Cerebellar cortex (tissue), 1 donor: ENCODE data around the gene LFNG.
A peak's percentile ranks its signal among the peaks of the same experiment; 100 is the strongest.

ENCODE experiments used
- DNase-seq: peaks from one replicate; pipeline ENCODE4 v3.0.0-alpha.2; 2015; ENCODE audit warnings: low spot score

Gene LFNG

DNA sequence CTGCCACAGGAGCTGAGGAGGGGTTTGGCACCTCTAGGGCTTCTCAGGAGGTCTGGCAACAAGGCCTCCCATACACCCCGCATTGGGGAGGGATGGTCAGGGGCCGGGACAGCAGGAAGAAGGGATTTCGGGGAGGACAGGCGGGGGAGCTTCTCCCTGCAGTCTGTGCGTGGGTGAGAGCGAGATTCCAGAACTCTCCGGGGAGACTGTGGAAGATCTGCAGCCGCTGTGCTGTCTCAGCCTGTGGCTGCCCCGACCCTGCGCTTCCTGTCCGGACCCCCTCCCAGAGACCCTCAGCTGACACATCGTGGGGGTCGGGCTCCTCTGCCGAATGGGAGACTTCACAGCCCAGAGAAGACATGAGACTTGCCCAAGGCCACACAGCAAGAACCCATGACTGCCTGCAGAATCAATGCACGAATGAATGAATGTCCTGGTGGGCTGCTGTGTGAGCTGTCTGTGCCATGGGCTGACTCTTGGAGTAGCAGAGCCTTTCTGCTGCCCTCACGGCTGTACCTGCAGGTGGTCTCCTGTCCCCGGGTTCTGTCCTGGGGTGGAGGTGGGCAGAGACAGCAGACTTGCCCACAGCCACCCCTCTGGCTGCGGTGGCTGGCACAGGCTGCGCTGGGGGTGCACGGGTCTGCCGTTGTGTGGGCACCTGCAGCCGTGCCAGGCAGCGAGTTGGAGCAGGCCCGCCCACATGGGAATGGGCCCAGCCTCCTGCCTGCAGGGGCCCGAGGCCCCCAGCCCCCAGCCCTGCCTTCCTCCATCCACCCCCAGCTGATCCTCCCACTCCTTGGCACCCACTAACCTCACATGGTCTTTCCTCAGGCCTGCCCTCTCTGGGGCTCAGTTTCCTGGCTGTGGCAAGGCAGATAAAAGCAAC, 16.3 kb upstream of the LFNG start:
- DNase-seq, result no peak

DNA sequence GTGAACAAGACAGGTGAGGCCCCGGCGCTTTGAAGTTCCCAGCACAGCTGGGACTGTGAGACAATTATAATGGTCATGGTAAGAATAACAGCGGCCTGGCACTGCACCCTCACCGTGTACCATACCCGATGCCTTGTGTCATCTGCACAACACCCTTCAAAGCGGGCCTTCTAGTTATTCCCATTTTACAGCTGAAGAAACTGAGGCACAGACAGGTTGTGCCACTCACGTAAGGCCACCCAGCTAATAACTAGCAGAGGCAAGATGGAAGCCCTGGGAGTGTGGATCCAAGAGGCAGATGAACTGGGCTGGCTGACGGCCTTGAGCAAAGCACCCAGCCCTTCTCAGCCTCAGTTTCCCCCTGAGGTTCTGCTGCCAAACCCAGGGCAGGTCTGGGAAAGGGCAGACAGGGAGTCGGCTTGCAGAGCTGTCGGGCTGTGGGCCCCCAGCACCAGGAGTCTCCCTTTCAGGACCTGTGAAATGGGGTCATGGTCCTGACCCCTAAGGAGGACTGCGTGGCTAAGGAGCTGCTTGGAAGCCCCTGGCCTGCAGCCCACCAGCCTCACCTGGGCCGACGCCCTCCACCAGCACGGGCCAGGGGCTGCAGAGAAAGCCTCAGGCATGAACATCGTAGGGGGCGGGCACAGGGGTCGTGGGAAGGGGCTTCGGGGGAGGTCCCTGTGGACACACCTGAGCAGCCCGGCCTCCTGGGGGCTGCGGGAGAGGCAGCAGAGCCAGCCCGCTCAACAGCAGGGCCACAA, 15.3 kb upstream of the LFNG start:
- DNase-seq, result no peak

DNA sequence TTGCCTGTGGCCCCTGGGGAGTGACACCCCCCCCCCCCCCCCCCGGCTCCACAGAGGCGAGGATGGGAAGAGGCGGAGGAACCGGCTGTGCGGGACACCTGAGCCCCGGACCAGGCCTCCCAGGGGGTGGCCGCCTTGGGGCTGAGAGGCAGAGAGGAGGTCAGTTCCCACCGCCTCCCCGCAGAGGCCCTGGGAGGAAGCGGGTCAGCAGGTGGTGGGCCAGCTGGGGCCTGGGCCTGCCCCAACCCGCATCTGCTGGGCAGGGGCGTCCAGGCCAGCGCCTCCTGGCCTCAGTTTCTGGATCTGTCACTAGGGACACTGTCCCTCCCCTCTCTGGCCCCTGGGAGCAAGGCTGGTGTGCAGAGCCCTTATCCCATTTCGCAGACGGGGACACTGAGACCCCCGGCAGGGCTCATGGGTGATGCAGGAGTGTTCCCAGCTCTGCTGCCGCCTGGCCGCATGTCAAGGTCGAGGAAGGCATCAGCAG, 14.6 kb upstream of the LFNG start:
- DNase-seq, result no peak

DNA sequence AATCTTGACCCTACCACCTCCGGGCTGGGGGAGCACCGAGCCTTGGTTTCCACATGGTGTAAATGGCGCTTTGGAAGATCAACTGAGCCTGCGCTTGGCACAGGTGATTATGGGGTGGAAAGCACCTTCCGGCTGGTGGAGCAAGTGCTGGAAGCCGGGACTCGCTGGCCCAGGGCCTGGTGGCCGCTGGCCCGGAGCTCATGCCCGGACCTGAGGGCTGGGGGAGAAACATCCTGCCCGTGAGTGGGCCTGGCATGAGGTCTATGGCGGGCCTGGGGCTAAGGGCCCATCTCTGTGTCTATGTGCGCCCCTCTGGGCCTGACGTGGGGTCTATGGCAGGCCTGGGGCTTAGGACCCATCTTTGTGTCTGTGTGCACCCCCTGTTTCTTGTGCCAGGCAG, 14.2 kb upstream of the LFNG start:
- peak; percentile 39 for DNase-seq

DNA sequence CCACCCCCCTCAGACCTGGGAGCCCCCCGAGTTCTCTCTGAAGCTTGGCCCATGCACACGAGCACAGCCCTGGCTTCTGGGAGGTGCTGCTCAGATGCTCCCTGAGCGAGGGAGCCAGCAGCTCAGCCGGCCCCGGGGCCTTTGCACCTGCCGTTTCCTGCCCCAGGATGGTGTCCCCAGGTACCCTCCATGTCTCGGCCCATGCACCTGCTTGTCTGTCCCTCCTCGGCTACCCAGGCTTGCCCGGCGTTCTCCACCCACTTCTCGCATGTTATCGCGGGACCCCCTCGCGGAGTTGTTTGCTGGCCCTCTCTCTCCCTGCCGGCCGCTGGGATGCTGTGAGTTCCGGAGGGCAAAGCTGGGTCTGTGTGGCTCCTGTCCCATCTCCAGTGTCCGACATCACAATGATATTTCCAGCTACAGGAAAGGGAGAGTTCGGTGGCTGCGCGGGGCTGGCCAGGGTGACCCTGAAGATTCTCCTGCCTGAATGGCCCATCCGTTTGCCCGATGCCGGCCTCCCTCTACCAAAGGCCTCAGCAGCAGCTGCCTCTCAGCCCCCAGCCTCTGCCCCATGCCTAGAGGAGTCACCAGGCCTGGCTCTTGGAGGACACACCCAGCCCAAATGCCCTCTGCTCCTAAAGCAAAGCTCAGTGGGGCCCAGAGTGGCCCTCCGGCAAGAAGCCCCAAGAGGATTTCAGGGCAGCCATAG, 12.2 kb upstream of the LFNG start:
- no peak for DNase-seq

DNA sequence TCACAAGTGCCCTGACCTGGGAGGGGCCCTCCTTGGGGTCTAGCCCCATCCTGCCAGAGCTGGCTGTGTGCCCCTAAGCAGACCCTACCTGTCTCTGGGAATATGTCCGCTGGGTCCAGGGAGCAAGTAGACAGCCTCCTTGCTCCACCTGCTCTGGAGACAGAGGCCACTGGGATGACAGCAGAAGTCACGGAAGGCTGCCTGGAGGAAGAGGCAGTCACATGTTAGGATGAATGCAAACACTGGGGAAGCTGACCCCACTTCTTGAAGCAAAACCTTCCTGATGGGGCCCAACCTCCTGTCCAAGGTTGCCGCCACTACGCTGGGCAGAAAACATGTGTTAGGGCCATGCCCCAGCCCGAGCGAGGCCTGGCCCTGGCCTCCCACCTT, 11.7 kb upstream of the LFNG start:
- DNase-seq, result no peak

DNA sequence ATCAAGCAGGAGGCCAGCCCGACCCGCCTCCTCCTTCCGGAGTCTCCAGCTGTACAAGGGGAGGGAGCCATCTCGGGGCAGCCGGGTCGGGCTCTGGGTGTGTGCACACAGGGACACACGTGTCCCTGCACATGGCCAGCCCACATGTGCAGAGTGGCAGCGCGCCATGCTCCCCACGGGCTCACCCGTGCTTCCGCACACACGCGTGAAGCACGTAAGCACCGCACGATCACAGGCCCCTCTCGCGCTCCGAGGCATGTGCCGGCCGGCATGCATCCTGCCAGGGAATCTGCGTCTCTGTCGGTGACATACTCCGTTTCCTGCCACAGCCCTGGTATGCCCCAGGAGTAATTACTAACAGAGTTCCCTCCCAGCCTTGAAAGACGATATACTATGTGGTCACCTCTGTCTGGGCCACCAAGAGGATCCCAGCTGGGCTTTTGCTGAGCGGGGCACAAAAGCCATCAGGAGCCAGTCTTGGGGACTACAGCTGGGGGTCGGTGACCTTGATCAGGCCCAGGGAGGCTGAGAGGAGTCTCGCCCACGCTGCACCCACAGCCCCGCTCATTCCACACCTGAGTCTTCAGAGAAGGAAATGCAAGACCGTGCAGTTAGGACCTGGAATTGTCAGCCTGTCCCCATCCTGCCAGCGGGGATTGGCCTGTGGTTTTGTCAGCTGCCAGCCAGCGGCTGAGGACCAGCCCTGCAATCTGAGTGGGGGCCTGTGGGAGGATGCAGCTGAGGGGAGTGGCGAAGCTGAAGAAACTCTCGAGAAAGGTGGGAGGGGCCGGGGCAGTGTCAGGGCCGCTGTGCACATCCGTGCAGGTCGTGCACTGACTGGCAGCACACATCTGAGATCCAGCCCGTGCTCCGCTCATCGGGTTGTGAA, 11.0 kb upstream of the LFNG start:
- DNase-seq, result no peak

DNA sequence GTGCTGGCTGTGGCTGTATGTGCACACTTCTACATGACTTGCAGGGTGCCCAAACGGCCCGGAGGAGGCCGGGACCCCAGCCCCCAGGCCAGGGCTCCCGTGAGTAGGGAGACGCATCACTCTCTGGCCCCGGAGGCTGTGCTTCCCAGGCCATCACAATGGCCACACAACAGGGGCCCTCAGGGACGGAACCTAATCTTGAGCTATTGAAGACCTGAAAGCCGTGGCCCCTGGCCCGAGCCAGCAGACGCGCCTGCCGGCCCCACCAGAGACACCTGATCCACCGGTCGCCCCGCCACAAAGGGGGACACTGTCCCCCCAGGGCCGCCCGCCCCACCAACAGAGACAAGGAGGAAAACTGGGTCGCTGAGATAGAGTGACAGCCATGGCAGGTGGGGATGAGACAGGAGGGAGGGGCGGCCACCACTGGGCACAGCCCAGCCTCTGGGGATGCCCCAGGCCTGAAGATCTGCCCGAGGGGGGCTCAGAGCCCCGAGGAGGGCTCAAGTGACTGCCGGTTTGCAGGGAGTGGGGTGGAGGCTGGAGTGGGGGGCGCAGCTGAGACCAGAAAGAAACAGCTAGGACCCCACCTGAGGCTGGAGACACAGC, 10.2 kb upstream of the LFNG start:
- DNase-seq, result no peak

DNA sequence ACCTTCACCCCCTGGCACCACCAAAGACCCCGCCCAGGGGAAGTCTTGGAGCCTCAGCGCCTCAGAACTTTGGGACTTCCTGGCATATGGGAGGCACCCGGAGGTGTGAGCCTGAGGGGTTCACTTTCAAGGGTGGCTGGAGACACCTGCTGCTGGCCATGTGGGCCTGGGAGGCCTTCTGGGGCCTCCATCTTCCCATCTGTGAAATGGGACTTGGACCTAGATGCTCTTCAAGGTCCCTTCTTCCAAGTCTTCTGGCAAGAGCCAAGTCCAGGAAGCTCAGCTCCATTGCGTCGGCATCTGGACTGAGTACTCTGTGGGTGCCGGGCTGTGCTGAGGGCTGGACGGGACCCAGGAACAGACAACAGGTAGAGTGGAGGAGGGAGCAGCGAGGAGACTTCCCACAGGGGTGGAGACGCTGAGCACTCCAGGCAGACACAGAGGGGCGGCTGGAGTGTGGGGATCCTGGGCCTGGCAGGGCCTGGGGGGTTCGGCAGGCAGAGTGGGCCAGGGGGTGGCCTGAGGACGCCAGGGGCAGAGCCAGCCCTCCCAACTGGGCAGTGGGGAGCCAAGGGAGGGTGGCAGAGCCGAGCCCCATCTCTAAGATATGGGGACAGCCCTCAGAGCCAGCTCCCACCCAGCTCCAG, 9.3 kb upstream of the LFNG start:
- DNase-seq, result no peak

DNA sequence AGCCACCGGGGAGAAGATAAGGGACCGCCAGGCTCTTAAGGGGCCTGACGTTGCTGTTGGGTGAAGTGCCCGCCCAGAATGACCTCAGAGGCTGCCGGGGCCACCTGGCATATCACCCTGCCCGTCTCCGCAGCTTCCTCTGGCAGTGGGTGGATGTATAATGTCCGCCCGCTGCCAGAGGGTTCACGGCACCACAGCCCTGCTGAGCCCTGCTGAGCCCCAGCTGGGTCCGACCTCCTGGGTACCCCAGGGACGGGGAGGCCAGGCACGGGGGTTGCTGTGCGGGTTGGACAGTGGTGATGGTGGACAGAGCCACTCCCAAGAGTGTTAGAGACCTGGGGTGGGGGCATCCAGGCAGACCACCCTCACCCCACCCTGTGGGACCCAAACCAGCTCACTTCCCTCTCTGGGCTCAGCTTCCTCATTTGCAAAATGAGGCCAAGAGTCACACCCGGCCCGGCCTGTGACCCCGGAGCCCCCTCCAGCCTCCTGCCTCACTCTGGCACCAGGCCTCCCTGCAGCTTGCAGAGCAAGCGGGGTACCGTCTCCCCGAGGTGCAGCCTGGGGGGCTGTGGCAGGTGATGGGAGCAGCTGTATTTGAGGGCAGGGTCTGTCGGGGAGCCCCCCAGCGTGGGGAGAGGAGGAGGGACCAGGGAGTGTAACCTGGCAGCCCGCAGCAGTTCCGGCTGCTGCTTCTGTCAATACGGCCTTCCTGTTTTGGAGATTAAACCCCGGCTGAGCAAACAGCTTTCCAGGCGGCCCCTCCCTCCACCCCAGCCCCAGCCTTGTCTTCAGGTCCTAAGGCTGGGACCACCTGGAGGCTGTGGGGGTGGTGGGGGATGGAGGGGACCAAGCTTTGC, 8.4 kb upstream of the LFNG start:
- DNase-seq, result no peak

DNA sequence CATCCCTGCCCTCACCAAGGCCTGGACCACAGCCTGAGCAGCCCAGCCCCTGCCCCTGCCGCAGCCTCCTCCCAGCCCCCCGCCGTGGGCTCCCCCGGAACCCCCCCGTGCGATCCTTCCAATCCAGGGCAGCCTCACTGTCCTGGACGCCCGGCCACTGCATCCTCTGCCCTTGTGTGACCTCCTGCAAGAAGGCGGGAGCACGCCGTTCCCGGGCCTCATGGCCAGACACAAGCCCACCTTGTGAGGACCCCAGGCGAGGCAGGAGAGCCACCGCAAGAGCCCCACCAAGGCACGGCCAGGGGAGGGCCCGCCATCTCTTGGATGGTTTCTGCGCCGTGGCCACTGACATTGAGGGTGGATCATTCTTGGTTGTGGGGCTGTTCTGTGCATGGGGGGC, 7.8 kb upstream of the LFNG start:
- no peak for DNase-seq

DNA sequence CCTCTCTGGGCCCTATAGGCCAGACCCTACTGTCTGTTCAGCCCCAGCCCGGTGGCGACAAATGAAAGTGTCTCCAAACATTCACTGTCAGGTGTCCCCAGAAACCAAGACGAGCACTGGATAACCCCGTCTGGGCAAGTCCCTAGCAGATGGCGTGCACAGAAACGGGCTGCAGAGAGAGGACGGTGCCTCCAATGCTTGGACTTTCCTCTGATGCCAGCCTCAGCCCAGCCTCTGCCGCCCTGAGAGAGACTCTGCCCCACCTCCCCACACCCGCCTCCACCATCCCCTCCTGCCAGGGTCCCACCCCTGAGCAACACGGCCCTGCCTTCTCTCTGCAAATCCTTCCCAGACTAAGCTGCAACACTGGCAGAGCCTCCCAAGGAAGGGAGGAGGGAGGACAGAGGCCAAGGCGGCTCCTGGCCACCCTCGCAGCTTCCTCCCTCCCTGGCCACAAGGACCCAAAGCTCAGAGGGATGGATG, 7.4 kb upstream of the LFNG start:
- DNase-seq, result peak; percentile 49

DNA sequence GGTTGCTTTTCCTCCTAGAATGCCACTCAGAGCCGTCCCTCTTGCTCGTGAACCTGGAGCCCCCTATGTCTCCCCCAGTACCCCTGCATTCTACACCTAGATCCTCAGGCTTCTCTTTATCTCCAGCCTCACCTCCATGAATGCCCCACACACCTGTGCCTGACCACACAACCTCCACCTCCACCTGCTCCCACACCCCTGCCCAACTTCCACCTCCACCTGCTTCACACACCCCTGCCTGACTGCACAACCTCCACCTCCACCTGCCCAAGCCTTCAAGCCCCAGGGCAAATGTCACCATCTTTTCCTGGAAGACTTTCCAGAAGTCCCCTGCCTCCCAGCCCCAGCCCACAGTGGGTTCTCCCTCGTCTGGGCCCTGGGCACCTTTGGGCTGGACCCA, 6.9 kb upstream of the LFNG start:
- DNase-seq, result no peak

DNA sequence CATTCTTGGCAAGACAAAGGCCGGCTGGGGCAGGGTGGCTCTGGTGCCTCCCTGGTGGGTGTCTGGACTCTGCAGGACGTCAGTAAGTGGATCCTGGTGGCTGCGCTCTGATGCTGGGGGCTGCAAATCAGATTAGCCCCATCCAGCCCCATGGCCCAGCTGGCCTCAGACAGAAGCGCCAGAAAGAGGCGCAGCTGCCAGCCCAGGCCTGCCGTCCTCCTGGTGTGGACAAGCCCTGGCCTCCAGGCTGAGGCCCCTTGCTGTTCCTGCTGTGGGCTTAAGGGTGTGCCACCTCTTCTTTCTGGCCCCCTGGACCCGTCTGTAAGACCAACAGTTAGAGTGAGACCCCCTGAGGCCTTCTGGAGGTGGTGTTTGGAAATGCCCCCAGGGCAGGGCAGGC, 5.9 kb upstream of the LFNG start:
- no peak for DNase-seq

DNA sequence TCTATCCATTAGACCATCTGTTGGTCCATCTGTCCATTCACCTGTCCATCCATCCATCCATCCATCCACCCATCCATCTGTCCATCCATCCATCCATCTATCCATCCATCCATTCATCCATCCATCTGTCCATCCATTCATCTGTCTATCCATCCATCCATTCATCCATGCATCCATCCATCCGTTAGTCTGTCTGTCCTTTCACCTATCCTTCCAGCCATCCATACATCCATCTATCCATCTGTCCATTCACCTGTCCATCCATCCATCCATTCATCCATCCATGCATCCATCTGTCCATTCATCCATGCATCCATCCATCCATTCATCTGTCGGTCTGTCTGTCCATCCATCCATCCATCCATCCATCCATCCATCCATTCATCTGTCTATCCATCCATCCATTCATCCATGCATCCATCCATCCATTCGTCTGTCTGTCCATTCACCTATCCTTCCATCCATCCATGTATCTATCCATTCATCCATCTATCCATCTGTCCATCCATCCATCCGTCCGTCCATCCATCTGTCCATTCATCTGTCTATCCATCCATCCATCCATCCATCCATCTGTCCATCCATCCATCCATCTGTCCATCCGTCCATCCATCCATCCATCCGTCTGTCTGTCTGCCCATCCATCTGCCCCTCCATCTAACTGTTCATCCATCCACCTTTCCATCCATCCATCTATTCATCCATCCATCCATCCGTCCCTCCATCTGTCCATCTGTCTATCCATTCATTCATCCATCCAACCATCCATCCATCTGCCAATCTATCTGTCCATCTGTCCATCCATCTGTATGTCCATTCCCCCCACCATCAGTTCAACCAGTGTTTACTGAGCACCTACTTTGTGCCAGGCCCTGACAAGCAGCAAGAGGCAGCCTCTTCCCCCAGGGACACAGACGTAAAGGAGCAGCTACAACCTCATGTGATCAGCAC, 4.8 kb upstream of the LFNG start:
- DNase-seq, result no peak

DNA sequence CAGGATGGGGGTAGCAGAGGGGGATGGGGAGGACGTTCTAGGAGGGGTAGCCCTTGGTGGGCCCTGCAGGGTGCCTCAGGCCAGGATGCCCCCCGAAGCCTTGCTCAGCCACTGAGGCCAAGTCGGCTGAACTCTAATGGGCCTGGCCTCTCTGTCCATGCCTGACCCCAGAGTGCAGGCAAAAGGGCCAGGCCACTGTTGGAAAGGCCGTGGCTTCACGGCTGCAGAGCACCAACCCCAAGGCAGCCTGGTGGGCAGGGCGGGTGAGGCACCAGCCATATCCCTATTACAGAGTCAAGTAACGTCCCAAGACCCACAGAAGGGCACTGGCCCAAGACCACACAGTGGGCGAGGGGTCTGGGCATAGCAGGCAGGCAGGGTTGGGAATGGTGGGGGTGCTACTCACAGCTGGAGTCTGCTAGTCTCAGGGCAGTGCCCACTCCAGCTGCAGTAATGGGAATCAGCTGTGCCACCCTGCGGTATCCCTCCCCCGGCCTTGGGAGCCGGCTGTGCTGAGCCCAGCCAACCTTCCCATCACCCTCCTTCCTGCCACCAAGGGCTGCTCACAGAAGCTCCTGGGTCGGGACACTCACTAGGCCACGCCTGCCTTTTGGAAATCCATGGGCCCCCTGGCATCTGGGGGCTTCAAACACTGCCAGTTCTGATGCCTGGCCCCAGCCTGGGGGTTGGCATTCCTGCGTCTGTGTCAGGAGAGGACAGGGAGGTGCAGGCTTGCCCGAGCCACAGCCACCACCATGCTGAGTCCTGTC, 4.0 kb upstream of the LFNG start:
- DNase-seq, result no peak

DNA sequence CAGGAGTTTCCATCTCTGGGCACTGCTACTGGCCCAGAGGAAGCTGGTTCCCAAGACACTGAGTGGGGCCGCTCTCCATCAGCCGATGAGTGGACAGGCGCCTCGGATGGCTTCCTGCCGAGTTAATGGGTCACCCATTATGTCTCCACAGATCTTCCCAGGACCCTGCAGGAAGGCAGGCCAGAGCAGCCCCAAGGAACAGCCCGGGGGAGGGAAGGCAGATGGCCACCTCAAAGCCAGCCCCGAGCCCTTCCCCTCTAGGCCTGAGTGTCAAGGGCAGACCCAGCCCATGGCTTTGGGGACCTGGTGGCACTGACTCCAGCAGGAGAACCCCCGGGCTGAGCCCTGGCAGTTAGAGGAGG, 3.4 kb upstream of the LFNG start:
- no peak for DNase-seq

DNA sequence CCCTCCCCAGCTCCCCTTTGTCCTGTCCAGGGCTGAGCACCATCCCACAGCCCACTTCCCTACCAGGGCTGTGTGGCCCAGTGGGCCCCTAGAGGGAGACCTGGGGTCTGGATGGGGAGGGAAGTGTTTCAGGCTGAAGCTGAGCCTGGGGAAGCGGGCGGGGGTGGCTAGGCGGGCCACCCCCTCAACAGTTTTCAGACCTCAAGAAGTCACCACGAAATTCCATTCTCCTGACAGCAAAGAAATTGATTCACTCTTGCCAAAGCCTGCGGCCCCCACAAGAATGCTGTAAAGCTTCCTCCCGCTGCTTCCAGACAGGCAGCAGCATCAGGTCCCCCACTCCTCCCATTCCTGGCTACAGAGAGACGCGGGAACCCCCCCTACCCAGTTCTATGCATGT, 2.5 kb upstream of the LFNG start:
- DNase-seq, result no peak
